ENCODE data around the gene NIT2. TPM values are rescaled to one million over a fixed set of nuclear protein-coding genes. Genes with fewer than 3 reads are reported as not detected.
"Not testable (repeated sequence)": the region's sequence is repeated elsewhere in the genome, so short reads cannot be mapped to it uniquely, and the experiment has no call there.

NIT2 gene
- total and polyA plus RNA-seq, 5 experiments from 2014 or later: 28.6 to 43.8 (median 35.8) TPM

- Mint-ChIP-seq H3K27me3 (no peaks in the 10 kb centered on the region), H3K4me3 (no peak overlapping the region), H3K9me3 (peaks cover 0 to 10% (median 0%) of the 10 kb centered on the region in 9 donors), H3K36me3 (peaks cover 8 to 52% (median 31%) of the 10 kb centered on the region in 3 donors), H3K27ac (no peak overlapping the region), H3K4me1 (no peaks in the 10 kb centered on the region)
- DNase-seq (no peak), ATAC-seq (no peak)
- POLR2A ChIA-PET: interaction anchor here (0.7 to 2.4 kb wide), 2 partner anchors 10 to 64 kb away, joined by 3 to 4 read pairs; partner anchors contain the start of genes NIT2 and TBC1D23
Observed at GRCh38 chr3:100324044-100324443, 10.5 kb upstream of the NIT2 start.

- H3K27ac Mint-ChIP-seq: no peak overlapping the region
- DNase-seq (no peak), ATAC-seq (no peak)
- no peak overlapping the region for H3K4me3 Mint-ChIP-seq
- H3K9me3 Mint-ChIP-seq: peaks cover 0 to 10% (median 0%) of the 10 kb centered on the region in 9 donors
- no peaks in the 10 kb centered on the region for H3K27me3 Mint-ChIP-seq
- no peaks in the 10 kb centered on the region for H3K4me1 Mint-ChIP-seq
- POLR2A ChIA-PET: no interaction called here
- peaks cover 8 to 39% (median 20%) of the 10 kb centered on the region in 3 donors for H3K36me3 Mint-ChIP-seq
Observed at GRCh38 chr3:100325827-100326226, 8.7 kb upstream of the NIT2 start.

DNA sequence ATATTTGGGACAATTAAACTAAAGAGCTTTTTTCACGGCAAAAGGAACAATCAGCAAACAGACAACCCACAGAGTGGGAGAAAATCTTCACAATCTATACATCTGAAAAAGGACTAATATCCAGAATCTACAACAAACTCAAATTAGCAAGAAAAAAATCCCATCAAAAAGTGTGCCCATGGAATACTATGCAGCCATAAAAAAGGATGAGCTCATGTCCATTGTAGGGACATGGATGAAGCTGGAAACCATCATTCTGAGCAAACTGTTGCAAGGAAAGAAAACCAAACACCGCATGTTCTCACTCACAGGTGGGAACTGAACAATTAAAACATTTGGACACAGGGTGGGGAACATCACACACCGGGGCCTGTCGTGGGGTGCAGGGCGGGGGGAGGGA is 7.2 kb upstream of the NIT2 start:
- H3K4me3 Mint-ChIP-seq, H3K27me3 Mint-ChIP-seq, POLR2A ChIA-PET: not testable (repeated sequence)

DNA sequence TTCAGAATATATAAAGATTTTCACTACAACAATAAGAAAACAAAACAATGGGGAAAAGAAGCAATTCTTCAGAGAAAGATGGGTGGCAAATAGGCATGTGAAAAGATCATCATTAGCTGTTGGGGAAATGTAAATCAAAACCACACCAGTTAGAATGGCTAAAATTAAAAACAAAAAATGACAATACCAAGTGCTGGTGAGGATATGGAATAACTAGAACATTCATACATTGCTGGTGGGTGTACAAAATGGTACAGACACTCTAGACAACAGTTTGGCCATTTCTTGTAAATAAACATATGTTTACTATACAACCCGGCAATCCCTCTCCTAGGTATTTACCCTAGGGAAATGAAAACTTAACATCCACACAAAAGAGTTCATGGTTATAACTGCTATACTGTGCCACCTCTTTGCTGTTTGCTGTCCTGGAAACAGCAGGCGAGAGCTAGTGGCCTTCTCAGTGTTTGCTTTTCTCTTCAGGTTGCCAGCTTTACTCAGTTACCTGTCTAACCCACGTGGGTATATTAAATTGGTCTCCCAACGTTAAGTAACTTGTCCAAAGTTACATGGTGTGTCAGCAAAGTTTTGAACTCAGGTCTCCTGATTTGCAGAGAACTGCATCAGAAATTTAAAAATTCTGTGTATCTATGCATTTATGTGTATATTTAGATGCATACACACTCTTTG is 4.6 kb upstream of the NIT2 start:
- H3K9me3 Mint-ChIP-seq: peaks cover 0 to 10% (median 0%) of the 10 kb centered on the region in 9 donors

More for the DNA sequence above, 7.2 kb upstream of the NIT2 start:
- DNase-seq, H3K27ac Mint-ChIP-seq, ATAC-seq, H3K9me3 Mint-ChIP-seq, H3K4me1 Mint-ChIP-seq: not testable (repeated sequence)
- peaks cover 8 to 31% (median 17%) of the 10 kb centered on the region in 3 donors for H3K36me3 Mint-ChIP-seq

GRCh38 chr3:100330651-100331050 is 3.9 kb upstream of the NIT2 start:
- Mint-ChIP-seq H3K27ac (no peak overlapping the region), H3K4me3 (no peak overlapping the region), H3K9me3 (peaks cover 0 to 10% (median 0%) of the 10 kb centered on the region in 9 donors), H3K36me3 (peaks cover 8 to 14% (median 14%) of the 10 kb centered on the region in 3 donors), H3K4me1 (peaks cover 7 to 19% (median 10%) of the 10 kb centered on the region in 4 donors), H3K27me3 (no peaks in the 10 kb centered on the region)
- POLR2A ChIA-PET: no interaction called here
- DNase-seq (no peak), ATAC-seq (no peak)

More for the DNA sequence above, 4.6 kb upstream of the NIT2 start:
- no peak overlapping the region for H3K4me3 Mint-ChIP-seq
- no peaks in the 10 kb centered on the region for H3K27me3 Mint-ChIP-seq
- peaks cover under 1 to 12% (median 3%) of the 10 kb centered on the region in 4 donors for H3K4me1 Mint-ChIP-seq
- ATAC-seq (no peak), DNase-seq (no peak)
- H3K36me3 Mint-ChIP-seq: peaks cover 8 to 20% (median 17%) of the 10 kb centered on the region in 3 donors
- POLR2A ChIA-PET: no interaction called here
- no peak overlapping the region for H3K27ac Mint-ChIP-seq

- Mint-ChIP-seq H3K9me3 (peaks cover 0 to 9% (median 0%) of the 10 kb centered on the region in 9 donors), H3K36me3 (peaks cover 7 to 10% (median 9%) of the 10 kb centered on the region in 3 donors), H3K27me3 (no peaks in the 10 kb centered on the region), H3K4me3 (peak overlapping the region in 2 of 10 donors; percentile 1 to 4), H3K4me1 (peaks cover 13 to 27% (median 19%) of the 10 kb centered on the region in 4 donors), H3K27ac (peak overlapping the region in 3 of 10 donors; percentile 46 to 85 (median 65))
- ATAC-seq (no peak), DNase-seq (no peak)
- POLR2A ChIA-PET: no interaction called here
Observed at GRCh38 chr3:100331660-100332059, 2.9 kb upstream of the NIT2 start.

DNA sequence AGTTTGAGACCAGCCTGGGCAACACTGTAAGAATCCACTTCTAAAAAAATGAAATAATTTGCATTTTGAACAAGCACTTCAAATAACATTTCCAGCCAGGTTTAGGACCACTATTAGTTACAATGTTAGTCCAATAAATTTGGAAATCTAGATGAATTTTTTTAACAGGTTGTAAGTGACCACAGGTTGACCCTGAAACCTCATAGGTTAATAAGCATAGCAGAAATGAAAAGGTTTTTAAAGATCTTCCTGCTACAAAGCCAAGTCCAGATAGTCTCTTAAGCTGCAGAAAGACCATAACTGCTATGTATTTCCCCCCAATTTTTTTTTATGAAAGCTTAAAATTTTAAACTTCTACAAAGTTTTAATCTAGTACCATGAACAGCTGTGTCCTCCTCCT is 1.5 kb upstream of the NIT2 start:
- H3K4me3 Mint-ChIP-seq: peak overlapping the region in 2 of 10 donors; percentile 57 to 59
- POLR2A ChIA-PET: interaction anchor here (1.1 kb wide), 1 partner anchor 71 kb away, joined by 5 read pairs; no protein-coding TSS in a partner anchor
- no peak for ATAC-seq
- no peaks in the 10 kb centered on the region for H3K36me3 Mint-ChIP-seq
- H3K27me3 Mint-ChIP-seq: no peaks in the 10 kb centered on the region
- H3K4me1 Mint-ChIP-seq: peaks cover 14 to 29% (median 19%) of the 10 kb centered on the region in 4 donors
- H3K27ac Mint-ChIP-seq: peak overlapping the region in 3 of 10 donors; percentile 7 to 84 (median 62)
- H3K9me3 Mint-ChIP-seq: no peaks in the 10 kb centered on the region
- DNase-seq: no peak

- Mint-ChIP-seq H3K4me1 (peaks cover 16 to 33% (median 28%) of the 10 kb centered on the region in 4 donors), H3K36me3 (peaks cover 0 to 3% (median 0%) of the 10 kb centered on the region in 3 donors), H3K27me3 (no peaks in the 10 kb centered on the region), H3K4me3 (peak overlapping the region; percentile 76 to 93 (median 89)), H3K9me3 (no peaks in the 10 kb centered on the region), H3K27ac (peak overlapping the region in 9 of 10 donors; percentile 77 to 95 (median 91))
- DNase-seq: no peak
- POLR2A ChIA-PET: interaction anchor here (0.6 to 2.6 kb wide), 4 partner anchors 10 to 74 kb away, joined by 3 to 23 read pairs (median 4); partner anchors contain the start of genes LNP1, TBC1D23 and TOMM70
- ATAC-seq: no peak
Observed at GRCh38 chr3:100333970-100334487, 528 bp upstream of the NIT2 start.

DNA sequence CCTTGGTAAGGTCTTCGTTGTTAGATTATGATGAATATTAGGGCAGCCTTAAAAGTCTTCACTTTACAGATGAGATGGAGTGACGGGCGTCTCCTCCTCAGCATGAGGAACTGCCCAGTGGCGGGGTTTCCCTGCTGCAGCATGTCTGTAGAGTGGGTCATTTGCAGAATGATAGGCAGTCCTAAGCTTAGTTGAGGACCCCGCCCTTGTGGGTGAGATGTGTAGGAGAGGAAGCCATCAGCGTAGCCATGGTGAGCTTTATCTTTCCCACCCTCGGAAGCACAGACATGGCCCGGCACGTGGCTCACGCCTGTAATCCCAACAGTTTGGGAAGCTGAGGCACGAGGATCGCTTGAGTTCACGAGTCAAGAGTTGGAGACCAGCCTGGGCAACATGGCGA is 877 bp downstream of the NIT2 start:
- peak overlapping the region; percentile 84 to 99 (median 94) for H3K4me3 Mint-ChIP-seq
- POLR2A ChIA-PET: interaction anchor here (0.9 to 2.6 kb wide), 3 partner anchors 66 to 378 kb away, joined by 3 to 23 read pairs (median 3); partner anchors contain the start of genes LNP1 and TOMM70
- no peaks in the 10 kb centered on the region for H3K27me3 Mint-ChIP-seq
- peaks cover 18 to 33% (median 30%) of the 10 kb centered on the region in 4 donors for H3K4me1 Mint-ChIP-seq
- DNase-seq: no peak
- H3K9me3 Mint-ChIP-seq: no peaks in the 10 kb centered on the region
- H3K36me3 Mint-ChIP-seq: peaks cover 0 to 14% (median 0%) of the 10 kb centered on the region in 3 donors
- no peak for ATAC-seq
- peak overlapping the region; percentile 39 to 96 (median 92) for H3K27ac Mint-ChIP-seq

GRCh38 chr3:100336229-100336628 is 1.7 kb downstream of the NIT2 start:
- POLR2A ChIA-PET: interaction anchor here (0.9 to 2.6 kb wide), 2 partner anchors 65 to 76 kb away, joined by 3 to 23 read pairs; partner anchors contain the start of genes LNP1 and TOMM70
- peak overlapping the region in 9 of 10 donors; percentile 49 to 95 (median 78) for H3K27ac Mint-ChIP-seq
- H3K4me3 Mint-ChIP-seq: peak overlapping the region in 6 of 10 donors; percentile 20 to 99 (median 98)
- DNase-seq, ATAC-seq, H3K27me3 Mint-ChIP-seq, H3K9me3 Mint-ChIP-seq: not testable (repeated sequence)
- peaks cover 0 to 22% (median 8%) of the 10 kb centered on the region in 3 donors for H3K36me3 Mint-ChIP-seq
- peaks cover 18 to 33% (median 30%) of the 10 kb centered on the region in 4 donors for H3K4me1 Mint-ChIP-seq

- POLR2A ChIA-PET: no interaction called here
- Mint-ChIP-seq H3K9me3 (peaks cover 0 to 2% (median 0%) of the 10 kb centered on the region in 9 donors), H3K4me3 (no peak overlapping the region), H3K27me3 (no peaks in the 10 kb centered on the region), H3K4me1 (peaks cover 20 to 45% (median 37%) of the 10 kb centered on the region in 4 donors), H3K36me3 (peaks cover 7 to 47% (median 25%) of the 10 kb centered on the region in 3 donors), H3K27ac (peak overlapping the region in 4 of 10 donors; percentile 4 to 76 (median 33))
- ATAC-seq (no peak), DNase-seq (no peak)
Observed at GRCh38 chr3:100338911-100339310, 4.4 kb downstream of the NIT2 start.

DNA sequence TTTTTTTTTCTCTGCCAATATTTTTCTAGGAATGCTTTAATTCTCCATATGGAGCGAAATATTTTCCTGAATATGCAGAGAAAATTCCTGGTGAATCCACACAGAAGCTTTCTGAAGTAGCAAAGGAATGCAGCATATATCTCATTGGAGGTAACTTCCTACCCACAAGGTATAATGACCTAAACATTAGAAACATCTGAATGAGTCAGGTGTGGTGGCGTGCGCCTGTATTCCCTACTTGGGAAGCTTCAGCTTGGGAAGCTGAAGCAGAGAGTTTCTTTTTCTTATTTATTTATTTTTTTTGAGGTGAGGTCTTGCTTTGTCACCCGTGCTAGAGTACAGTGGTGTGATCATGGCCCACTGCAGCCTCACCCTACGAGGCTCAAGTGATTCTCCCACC is 5.2 kb downstream of the NIT2 start:
- ATAC-seq: no peak
- POLR2A ChIA-PET: interaction anchor here (0.5 kb wide), 1 partner anchor 455 kb away, joined by 3 read pairs; no protein-coding TSS in a partner anchor
- no peak for DNase-seq
- Mint-ChIP-seq H3K36me3 (peaks cover 7 to 56% (median 30%) of the 10 kb centered on the region in 3 donors), H3K27ac (no peak overlapping the region), H3K27me3 (no peaks in the 10 kb centered on the region), H3K4me1 (peaks cover 20 to 51% (median 35%) of the 10 kb centered on the region in 4 donors), H3K9me3 (peaks cover 0 to 2% (median 0%) of the 10 kb centered on the region in 9 donors), H3K4me3 (no peak overlapping the region)

All from naive thymus-derived CD8-positive, alpha-beta T cell (primary cell).